Thyroid gland (tissue), 4 donors: Measurements from ENCODE around the gene AHNAK2.

Experiments
- CTCF ChIP-seq, 6 experiments: fragments of 200-600 bp in 3 of 6; fragments of 450-650 bp in 3 of 6; sonication (generic) in 3 of 6; IDR thresholded peaks; one replicate each; pipeline ENCODE4 v1.5.1; 2016 to 2019; ENCODE audit warnings: antibody characterized with exemption in 6 of 6, mild to moderate bottlenecking in 2 of 6, inconsistent platforms in 1 of 6, moderate library complexity in 1 of 6
- POLR2A ChIP-seq, 2 donors: fragments of 450-650 bp; IDR thresholded peaks; one replicate each; pipeline ENCODE4 v1.6.1; 2017; ENCODE audit warnings: antibody characterized with exemption in 2 of 2, mild to moderate bottlenecking in 2 of 2, moderate library complexity in 1 of 2

- TF ChIP-seq CTCF (IDR thresholded peaks at IDR 0.05), result no peak
- no peak for TF ChIP-seq POLR2A (IDR thresholded peaks at IDR 0.05)
Measured at GRCh38 chr14:104992501-104992900, 14.3 kb upstream of the AHNAK2 start.
